ENCODE results near the gene ICA1.

ICA1 gene

DNA sequence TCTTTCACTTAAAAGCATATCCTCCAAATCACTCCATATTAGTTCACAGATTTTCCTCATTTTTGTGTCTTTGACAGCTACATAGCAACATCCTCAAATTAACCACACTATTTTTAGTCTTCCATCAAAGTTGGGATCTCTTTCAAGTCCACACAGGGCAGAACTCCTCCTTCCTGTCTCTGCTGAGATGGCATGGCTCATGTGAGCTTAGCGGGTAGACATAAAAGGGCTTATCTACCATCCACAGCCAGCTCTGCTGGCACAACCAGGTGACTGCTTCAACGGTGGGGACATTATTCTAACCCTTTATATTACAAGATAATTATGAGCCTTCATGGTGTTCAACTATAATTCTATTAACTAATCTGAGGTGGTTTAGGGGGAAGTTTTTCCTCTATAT lies 35.5 kb downstream of the ICA1 start:
- DNase-seq = no peak

DNA sequence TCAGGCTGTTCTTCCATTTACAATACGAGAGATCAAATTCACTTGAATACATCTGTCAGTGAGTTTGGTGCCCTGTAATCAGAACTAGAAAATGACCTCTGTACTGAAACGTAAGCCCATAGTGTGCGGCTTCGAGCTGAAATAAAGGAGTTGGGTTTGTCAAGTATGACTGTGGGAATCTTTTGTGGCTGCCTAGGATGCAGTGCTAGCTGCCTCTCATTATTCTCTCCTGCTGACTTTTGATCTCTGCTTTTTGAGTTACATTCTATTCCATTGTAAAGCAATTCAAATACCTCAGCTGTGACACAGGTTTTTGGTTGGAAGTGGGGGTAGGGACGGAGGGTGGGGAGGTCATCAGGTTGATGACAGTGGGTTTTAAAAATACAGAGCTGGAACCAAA lies 40.4 kb downstream of the ICA1 start:
- DNase-seq = no peak

DNA sequence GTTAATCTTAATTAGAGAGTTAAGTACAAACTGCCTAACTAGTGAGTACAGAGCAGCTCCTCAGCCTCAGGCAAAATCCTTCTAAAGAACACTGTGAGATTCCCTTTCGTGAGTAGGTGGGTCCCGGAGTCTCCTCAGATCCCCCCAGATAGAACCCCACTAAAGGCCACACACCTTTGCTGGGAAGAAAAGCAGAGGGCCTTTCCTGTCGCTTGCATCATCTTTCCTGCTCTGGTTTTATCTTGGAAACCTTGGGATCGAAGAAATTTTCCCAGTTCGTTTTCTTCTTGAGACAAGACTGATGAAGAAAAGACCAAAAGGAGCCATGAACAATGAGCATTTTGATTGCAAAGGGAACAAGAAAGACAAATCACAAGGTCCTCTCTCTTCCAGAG lies 40.9 kb downstream of the ICA1 start:
- no peak for DNase-seq

DNA sequence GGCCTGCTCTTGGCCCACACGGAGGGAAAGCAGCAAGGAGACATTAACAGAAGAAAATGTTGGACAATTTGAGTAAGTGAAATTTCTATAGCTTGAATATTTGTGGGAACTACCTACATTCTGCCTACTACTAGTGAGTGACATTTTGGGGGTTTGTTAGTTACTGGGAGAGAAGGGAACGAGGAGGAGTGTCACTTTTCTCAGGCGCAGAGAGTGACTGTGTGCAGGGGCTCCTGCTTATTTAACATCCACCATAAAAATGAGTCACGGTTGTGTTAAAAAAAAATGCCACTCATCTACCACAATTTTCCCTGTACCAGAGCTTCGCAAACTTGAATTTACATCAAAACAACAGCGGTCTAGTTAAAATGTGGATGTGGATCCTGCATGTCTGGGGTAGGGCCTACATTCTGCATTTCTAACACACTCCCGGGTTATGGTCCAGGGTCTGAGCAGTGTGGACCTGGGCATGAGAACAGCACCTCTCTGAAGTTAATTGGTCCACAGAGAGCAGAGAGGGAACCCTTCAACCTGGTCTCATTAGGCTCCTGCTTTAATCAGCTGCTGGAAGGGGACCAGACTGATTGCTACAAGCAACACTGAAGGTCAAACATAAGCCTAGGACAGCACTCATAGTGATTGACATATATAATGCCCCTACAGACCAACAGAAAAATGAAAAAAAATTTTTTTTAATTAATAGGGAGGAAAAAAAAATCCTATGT lies 41.4 kb downstream of the ICA1 start:
- no peak for DNase-seq

DNA sequence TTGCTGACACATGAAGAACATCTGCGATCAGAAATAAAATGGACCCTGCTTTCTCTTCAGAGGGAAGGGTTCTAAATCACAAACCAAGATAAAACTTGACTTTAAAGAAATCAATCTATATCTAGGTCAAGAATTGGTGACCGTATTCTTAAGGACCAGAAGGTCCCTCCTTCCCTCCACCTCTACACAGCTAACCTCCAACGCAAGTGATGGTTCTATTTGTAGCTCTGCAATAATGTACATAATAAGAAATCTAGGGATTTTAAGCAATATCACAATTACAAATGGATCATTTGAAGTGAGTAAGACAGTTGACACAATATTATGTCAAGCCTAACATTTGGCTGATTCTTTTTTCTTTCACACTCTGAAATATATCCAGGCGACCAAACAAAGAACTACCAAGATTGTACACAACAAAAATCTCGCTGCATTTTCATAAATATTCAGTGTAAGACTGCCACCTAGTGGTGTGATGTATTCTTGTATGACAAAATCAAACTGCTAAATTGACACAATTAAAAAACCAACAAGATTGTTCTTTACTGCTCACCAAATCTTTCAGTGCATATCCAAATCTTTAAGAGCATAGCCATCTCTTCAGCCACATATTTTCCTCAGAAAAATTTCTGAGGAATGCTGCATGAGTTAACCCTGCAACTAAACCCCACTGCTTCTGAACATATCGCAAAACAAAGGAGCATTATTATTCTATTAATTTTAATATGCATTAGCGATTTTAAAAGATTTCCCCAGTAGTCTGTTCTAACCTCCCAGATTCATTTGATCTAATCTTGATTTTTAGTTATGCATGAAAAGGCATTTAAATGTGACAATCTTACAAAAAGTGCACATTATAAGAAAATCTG lies 44.5 kb downstream of the ICA1 start:
- peak; percentile 79 for DNase-seq

DNA sequence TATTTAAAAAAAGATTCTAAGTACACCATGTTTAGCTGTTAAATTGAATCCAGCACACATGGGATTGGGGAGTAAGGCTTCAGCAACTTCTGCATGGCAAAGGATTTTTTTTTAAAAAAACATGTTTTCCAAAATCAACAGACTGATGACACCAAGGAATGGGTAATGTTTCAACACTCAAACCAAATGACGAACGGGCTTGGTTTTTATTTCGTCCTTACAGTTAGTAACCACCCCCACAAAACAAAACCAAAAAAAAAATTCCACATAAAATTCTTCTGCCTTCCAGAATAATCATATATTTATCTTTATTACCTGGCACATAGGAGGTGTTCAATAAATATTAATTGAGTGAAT lies 45.7 kb downstream of the ICA1 start:
- DNase-seq = no peak

DNA sequence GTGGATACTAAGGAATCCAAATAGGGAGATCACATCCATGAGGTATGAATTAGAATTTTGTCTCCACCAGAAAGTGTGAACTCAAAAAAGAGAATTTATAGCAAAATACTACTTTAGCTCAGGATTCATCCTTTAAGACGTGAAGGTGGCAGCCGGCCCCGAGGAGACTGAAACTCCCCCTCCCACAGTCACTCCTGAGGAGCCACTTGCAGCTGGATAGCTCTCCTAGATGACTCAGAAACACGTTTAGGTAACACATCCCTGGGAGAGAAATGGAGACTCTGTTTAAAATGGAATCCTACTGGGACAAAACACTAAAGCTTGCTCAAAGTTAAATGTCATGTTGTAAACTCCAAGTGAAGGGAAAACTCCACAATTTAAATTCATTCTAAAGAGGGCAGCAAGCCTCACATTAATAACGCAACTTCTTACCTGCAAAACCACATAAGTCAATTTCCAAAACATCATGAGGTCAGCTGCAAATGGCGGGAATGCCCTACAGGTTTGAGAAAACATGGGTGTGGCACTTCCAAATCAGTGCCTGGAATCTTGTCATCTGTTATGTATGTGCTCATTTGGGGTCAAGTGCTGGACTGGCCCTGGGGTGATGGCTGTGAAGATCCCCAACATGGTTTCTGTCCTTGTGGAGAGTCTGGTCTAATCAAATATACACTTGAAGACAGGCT lies 46.2 kb downstream of the ICA1 start:
- no peak for DNase-seq

DNA sequence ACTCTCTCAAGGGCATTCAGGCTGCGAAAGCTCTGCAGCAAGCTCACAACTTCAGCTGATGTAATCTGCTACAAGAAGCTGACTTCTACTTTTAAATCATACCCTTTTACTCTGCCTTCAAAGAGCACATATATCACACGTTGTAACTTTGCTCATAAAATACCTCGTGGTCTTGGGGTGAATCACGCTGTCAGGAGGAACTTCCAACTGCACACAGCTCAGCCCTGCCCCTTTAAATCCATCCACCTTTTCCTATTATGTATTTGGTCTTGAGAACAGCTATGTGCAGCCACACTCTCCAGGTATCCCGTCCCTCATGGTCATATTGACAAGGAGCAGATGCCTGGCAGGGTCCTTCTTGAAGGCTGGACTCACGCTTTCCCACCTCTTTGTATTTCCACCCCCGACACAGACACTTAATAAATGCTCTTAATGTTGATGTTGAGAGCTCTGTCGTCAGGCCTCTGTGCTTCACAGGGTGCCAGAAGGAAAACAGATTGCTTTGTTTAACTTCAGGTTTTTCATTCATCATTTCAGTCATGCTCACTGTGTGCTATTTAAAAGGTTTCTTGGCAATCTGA lies 47.6 kb downstream of the ICA1 start:
- no peak for DNase-seq

DNA sequence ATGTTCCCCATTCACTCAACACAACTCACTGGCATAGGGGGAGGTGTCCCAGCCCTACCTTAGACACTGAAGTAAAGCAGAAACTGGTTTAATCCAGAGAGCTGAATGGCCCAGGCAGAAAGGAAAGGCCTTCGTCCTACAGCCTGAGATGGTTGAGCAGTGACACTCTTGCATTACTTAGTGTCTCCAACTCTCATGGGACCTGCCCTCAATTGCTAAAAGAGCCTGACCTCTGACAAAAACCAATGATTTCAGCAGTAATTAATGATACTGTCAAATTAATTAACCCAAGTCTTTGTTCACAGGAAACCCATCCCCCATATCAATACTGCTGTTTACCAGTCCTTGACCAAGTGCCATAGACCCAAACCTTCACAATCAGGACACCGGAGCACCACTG lies 48.6 kb downstream of the ICA1 start:
- no peak for DNase-seq

DNA sequence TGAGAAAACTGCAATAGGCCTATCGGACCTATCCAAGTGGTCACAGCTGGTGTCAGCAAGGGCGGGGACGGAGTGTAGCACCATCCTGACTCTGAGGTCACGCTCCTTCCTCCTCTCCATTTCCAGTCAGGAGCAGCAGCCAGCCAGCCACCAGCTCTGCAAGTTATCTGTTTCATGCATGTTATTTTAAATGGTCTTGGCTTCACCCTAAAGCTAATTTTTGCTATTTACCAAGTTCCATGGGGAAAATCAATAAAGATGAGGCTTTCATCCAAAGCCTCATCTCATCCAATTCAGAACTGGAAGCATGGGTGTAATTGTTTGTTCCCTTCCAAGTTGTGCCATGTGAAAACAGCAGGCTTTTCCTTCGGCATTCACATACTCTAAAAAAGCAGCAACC lies 49.3 kb downstream of the ICA1 start:
- no peak for DNase-seq

DNA sequence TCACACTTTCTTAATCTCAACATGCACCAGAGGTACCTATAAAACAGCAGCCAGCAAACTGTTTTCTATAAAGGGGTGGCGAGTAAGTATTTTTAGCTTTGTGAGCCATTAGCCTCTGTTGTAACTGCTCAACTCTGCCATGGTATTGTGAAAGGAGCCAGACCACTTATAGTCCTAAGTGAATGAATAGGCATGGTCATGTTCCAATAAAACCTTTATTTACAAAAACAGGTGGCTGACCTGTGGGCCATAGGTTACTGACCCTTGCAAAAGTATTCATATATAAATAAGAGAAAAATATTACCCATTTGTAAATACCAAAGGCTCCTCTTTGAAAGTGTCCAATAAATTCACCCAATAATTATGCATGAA lies 50.3 kb downstream of the ICA1 start:
- no peak for DNase-seq

DNA sequence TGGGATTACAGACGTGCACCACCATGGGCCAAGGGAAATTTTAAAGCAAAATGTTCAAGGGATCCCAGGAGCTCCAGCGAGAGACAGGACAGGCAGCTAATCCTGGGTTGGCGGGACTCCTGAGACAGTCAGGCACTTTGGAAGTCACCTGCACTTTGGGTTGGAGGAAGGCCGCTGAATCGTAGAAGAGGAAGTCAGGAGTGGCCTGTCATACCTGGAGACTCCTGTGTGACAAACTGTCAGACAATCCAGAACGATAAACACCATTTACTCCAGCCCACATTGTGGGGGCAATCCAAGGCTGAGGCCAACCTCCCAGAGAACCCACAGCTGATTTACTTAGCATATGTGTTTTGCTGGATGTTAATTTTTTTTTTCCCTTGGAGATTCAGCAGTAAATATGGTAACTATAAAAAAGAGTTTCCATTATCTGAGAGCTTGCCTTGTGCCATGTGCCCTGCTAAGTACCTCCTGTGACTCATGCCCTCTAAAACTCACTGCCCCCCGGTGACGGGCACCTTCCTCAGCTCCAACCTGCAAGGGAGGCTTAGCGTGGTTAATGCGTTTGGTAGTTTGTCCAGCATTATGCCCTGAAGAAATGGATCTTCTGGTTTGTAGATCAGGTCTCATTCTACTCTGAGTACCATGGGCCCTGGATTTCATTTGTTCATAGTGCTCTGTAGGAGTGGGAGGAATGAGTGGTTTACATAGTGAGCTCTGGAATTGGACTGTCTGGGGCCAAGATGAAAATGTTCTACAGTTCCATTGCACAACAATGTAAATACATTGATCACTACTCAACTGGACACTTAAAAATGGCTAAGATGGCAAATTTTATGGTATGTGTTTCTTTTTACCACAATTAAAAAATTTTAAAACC lies 50.9 kb downstream of the ICA1 start:
- no peak for DNase-seq

DNA sequence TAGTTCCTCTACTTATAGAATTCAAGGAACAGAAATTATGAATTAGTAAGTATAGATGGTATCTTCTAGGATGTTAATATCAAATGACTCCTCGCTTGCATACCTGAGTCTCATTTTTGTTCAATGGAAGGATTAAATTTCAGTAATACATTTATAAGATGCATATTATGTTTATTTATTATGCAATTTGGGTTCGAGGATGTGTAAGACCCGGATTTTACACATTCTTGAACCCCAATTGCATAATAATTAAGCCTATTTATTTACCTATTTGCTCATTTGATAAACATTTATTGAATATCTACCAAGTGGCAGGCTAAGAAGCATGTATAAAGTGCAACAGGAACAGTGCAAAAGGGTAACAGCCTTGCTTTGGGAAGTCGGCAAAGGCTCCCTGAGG lies 52.6 kb downstream of the ICA1 start:
- DNase-seq = no peak

DNA sequence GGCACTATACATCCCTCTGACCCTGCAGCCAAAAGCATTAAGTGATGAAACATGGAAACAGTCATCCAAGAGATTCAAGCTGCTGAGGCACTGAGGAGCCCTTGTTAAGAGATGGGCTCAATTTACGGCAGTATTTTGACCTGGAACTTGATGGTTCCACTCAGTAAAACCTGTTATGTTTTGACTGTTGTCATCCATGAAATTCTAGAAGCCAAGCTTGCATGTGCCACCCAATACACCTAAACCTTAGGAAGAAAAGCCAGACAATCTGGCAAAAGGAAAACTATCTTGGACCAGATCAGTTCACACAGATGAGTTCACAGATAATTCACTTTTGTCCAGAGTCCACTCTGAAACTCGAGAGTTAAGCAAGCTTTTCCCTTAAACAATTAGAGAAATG lies 53.2 kb downstream of the ICA1 start:
- DNase-seq = no peak

DNA sequence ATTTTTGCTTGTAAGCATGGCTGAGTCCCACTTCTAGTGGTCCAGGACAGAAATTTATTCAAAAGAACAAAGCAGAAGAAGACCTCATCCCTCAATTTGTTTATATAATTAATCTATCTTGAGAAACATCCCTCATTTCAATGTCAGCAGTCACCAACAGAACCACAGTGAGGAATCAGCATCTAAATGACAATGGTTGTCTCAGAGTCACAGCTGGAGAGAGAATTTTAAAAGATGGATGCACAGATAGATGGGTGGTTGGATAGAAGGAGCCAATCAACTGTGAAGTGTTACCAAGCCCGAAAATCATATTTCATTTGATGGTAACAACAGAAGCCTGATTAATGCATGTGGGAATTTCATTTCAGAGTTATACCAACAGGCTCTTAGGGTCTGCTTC lies 55.0 kb downstream of the ICA1 start:
- DNase-seq = no peak

DNA sequence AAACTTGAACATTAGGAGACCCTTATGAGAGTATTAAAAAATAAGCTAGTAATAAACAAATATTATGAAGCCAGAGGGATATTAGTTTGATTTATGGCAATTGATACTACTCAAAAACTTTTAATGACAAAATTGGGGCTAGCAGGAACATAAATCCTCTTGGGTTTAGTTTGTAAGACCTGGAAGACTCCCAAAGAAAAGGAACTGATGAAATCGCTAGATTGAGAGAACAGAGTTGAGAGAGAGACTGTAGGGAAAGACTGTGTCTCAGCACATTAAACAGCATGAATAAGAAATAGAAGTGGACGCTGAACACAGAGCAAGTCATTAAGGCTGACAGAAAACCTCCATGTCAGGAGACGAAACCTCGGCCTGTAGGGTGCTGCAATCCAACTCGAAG lies 56.4 kb downstream of the ICA1 start:
- no peak for DNase-seq

DNA sequence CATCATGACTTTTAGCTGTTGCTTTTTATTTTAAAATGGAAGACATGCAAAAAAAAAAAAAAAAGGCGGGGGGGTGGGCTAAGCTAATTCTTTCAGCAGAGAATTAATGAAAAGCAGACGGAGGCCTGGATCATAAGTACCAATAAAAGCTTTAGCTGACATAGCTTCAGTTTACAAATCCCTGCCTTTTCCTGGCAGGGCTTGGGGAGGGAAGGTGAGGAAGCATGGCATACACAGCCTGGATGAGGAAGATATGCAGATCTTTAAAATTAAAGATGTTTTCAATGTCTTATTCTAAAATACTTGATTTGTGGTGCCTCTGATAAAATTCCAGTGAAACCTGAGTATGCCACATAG lies 57.0 kb downstream of the ICA1 start:
- DNase-seq = no peak

DNA sequence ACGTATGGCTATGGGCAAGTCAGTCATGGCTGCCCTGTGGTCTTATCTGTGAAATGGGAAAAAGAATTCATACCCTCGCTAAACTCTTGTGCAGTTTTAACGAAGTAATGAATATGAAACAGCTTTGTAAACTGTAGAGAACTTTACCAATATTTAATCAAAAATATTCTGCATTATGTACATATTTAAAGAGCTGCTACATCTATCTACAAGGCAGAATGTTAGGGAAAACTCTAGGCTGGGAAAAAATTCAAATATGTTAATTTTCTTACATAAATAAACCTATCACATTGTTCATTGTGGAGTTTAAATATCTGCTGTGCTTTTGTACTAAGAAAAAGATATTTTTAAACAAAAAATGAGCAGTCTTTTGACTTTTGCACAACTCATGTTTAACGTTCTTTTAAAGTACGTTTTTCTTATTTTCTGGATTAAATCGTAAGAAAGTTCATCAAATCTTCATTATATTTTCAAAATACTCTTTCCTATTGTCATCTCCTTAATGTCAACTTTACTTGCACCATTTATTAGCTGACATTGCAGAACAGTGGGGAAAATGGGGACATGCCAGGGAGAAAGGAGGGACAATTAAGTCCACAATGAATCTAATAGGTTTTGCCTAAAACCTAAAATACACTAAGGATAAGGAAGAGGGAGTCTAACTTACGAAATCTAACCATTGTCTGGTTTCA lies 57.5 kb downstream of the ICA1 start:
- DNase-seq = no peak

DNA sequence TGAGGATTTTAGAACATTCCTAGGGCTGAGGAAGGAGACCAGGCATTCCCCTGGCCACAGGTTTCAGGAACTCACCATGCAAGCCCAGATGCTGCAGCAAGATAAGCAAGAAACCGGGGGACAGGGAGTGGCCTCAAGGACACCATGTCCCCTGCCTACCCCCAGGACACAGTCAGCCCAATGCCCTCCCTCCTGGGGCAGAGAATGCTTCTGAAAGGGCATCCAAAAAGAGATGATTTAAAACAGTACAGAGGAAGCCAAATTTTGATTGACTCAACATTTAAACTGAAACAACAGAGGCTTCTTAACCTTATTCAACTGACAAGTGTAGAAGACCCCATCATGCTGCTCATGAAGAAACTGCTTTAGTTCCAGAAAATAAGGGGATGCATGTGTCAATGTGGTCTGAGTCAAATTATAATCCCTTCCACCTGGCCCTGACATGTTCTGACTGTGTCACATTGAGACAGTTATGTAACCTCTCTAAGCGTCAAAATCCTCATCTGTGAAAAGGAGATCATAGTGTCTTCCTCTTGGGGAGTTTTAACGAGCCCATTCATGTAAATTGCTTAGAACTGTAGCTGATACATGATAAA lies 60.0 kb downstream of the ICA1 start:
- no peak for DNase-seq

DNA sequence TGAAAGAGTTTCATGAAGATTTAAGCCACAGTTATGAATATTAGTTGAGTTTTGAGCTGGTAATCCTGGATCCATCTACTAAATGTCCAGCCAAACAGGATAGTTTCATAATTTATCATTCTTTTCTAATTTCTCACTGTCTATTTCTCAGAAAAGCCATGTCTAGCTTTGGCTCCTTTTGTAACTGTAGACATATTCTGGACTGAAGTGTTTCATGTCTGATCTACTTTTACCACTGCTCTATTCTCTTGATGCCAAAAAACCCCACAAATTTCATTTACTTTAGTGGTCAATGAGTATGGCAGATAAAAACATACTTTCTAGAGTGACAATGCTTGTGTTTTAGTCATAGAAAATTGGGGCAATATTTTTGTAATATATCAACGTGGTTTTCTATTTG lies 61.2 kb downstream of the ICA1 start:
- DNase-seq = no peak

DNA sequence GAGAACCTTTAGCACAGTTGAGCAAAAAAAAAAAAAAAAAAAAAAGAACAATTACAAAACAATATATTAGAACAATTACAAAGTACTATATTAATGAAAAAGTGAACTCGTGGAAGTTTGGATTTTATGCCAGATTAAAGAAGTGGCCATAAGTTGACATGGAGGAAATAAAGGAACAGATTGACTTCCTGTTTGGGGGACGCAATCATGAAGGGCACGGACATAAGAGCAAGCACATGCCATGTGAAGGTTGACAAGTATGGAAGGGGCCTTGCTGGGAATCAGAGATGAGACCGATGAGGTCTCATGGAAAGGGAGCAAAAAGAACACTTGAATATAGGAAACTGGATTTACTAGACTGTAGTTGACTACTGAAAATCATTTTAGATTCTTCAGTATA lies 61.7 kb downstream of the ICA1 start:
- DNase-seq = no peak
